LNCaP clone FGC (cell line): ENCODE results near the gene FOSL2.

Experiments used
- DNase-seq: peaks from one replicate; pipeline ENCODE4 v3.0.0-alpha.2; 2011; ENCODE audit warnings: low read depth
- H3K4me3 ChIP-seq: 2 replicates; pipeline ENCODE4 v1.5.1; 2011; ENCODE audit warnings: mild to moderate bottlenecking, low read depth, low read length, control low read depth
- TF ChIP-seq, protein P1 (sequence below): IDR thresholded peaks from 2 replicates; pipeline ENCODE4 v1.5.1; 2012; ENCODE audit warnings: mild to moderate bottlenecking; ENCODE audit not compliant: control insufficient read depth, insufficient read depth; ENCODE audit errors: extremely low read depth

FOSL2 gene

DNA sequence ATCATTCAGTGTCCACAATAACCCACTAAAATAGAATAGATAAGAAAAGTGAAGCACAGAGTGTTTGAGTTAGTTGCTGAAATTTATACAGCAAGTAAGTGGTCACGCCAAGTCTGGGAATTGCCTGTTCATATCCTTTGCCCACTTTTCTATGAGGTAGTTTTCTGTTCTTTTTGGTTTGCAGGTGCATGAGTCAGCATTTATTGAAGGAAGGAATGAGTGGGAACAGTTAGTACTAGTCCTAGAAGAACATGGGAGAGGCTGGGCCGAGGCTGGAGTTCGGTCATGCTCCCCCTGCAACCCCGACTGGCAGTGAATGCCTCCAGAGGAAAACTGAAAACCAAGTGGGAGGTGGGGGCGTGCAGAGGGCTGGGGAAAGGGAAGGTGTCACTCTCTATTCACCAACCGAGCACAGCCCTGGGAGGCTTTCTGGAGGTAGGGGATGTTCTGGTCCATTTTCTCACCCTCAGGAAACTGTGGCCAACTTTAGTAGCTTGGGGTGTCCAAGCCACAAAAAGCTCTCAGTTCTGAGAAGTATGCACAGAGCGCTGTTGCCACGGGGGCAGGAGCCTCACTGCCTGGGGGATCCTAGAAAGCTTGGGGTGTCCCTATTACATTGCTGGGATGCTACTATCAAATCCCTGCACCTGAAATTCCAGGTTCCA, 41.4 kb downstream of the FOSL2 start:
- no peak overlapping the region for H3K4me3 ChIP-seq
- TF ChIP-seq, protein P1, sequence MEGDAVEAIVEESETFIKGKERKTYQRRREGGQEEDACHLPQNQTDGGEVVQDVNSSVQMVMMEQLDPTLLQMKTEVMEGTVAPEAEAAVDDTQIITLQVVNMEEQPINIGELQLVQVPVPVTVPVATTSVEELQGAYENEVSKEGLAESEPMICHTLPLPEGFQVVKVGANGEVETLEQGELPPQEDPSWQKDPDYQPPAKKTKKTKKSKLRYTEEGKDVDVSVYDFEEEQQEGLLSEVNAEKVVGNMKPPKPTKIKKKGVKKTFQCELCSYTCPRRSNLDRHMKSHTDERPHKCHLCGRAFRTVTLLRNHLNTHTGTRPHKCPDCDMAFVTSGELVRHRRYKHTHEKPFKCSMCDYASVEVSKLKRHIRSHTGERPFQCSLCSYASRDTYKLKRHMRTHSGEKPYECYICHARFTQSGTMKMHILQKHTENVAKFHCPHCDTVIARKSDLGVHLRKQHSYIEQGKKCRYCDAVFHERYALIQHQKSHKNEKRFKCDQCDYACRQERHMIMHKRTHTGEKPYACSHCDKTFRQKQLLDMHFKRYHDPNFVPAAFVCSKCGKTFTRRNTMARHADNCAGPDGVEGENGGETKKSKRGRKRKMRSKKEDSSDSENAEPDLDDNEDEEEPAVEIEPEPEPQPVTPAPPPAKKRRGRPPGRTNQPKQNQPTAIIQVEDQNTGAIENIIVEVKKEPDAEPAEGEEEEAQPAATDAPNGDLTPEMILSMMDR = no peak
- no peak for DNase-seq

DNA sequence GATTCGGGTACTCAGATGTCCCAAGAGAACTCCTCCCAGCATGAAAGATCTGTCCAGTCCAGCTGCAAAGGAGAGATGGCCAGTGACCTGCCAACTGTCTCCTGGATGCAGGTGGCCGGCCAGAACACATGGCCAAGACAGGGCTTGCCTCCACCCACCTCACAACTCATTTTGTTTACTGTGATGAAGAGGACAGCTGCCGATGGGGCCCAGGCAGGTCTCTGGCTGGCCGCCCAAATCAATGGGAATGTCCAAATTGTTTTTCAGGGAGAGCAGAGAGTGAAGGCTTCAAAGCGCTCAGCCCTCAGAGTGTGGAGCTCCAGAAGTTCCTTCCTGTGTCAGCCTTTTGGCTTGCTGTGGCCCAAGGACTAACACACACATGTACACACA, 41.9 kb downstream of the FOSL2 start:
- H3K4me3 ChIP-seq = no peak overlapping the region
- TF ChIP-seq, protein P1 = no peak
- DNase-seq = no peak

DNA sequence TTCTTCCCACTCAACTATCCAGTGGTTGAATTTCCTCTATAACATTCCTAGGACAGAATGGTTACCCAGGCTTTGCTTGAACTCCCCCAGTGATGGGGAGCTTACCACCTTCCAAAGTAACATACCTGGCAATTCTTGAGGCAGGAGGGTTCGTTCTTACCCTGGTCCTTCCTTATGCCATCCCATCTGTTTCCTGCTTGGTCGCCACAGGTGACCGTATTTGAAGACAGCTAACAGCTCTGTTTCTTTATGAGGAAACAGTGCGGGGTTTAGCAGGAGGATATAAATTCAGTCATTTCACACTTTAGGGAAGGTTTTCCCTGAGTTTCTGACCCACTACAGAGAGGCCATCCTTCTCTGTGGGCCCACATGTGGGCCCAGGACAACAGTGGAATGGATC, 42.6 kb downstream of the FOSL2 start:
- H3K4me3 ChIP-seq = no peak overlapping the region
- no peak for DNase-seq
- TF ChIP-seq, protein P1 = no peak

DNA sequence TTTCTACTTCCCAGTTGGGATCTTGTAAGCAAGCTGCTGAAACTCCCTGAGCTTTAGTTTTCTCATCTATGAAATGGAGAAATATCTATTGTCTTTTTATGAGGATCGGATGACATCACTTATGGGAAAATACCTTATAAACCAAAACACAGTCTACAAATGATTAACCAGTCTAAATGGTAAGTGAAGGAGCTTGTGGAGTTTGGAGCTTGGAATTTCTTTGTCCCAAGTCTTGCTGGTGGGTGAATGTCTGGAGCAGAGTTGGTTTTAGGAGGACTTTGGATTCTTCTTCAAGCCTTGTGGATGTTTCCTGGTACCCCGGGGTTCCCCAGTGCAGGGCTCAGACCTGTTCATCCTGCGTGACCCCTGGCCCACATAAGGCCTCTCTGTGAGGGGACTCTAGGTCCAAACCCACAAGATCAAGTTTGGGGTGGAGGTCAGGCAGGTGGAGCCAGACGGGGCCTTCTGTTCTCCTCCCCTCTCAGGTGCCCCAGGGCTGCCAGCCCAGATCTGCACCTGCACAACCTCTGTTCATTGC, 43.2 kb downstream of the FOSL2 start:
- TF ChIP-seq, protein P1 = no peak
- H3K4me3 ChIP-seq = no peak overlapping the region
- DNase-seq = no peak

DNA sequence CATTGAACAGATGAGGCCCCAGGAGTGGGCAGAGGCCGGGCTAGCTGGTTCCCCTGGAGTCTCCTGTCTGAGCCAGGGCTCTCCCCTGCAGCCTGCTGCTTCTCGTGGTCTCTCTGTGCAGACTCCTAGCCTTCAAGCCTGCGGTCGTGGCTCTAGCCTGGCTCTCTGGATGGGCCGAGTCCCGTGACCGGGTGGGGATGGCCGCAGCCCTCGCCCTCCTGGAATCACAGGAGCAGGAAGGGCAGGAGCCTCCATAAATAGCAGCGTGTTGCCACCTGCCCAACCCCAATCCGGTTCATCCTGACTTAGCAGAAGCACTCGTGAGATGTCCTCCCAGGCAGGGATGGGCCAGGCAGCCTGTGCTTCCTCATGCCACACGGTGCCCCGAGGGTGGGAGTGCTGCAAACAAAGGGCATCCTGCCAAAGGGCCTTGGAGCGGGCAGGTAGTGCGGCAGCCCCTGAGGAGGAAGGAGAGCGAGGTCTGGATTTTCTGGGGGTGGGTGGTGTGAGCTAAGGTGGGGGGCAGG, 43.9 kb downstream of the FOSL2 start:
- H3K4me3 ChIP-seq = no peak overlapping the region
- TF ChIP-seq, protein P1 = no peak
- DNase-seq = no peak

DNA sequence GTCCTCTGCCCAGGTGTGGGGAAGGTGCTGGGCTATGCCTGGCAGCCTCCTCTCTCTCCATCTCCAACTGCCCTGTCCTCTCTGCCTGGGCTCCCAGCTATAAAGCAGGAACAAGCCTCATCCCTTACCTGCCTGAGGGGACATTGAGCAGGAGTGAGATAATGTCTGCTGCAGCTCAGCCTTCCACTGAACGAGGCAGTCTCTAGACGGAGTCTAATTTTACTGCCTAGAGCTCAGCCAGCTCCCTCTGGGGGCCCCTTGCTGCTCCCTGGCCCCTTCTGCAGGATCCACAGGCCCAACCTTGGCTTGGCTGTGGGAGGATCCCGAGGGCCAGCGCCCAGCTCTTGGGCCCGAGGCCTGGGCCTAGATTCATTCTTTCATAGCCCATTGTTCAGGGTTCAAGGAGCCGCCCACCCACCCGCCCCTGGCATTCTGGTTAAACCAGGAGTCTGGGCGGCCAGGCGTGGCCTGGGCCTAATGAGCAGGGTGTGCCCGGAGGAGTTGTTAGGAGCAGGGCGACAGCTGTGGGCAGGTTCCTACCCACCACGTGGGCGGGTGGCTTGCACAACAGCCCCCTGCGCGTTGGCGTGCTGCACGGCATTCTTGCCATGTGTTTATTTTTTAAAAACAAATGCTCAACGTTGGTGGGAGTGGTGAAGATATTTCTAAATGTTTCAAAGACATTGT, 44.6 kb downstream of the FOSL2 start:
- TF ChIP-seq, protein P1 = no peak
- DNase-seq = no peak
- no peak overlapping the region for H3K4me3 ChIP-seq
